Gastroesophageal sphincter (tissue), 4 donors: Measurements from ENCODE around the gene NFAT5. TPM values are rescaled to one million over a fixed set of nuclear protein-coding genes. Genes with fewer than 3 reads are reported as not detected.
"Not testable (repeated sequence)": the region's sequence is repeated elsewhere in the genome, so short reads cannot be mapped to it uniquely, and the experiment has no call there.

Experiments used
- ATAC-seq: fragments of 150-250 bp; one replicate; pipeline ENCODE4 v1.9.1; 2016; ENCODE audit warnings: mild to moderate bottlenecking, moderate library complexity
- H3K27ac ChIP-seq, 4 donors: fragments of 200-600 bp; sonication (generic) in 3 of 4; 1 replicate in 3 of 4; 2 replicates in 1 of 4; pipeline ENCODE4 v1.5.1; 2016 to 2019
- H3K27me3 ChIP-seq: fragments of 200-600 bp; sonication (generic); one replicate; pipeline ENCODE4 v1.5.1; 2019
- H3K36me3 ChIP-seq, 2 donors: fragments of 200-600 bp; sonication (generic); one replicate each; pipeline ENCODE4 v1.5.1; 2019; ENCODE audit warnings: control low read depth in 1 of 2
- H3K4me1 ChIP-seq, 3 donors: fragments of 200-600 bp; sonication (generic); 1 replicate in 2 of 3; 2 replicates in 1 of 3; pipeline ENCODE4 v1.5.1; 2016 to 2019; ENCODE audit warnings: control low read depth in 2 of 3
- H3K4me3 ChIP-seq, 2 donors: fragments of 200-600 bp; sonication (generic); one replicate each; pipeline ENCODE4 v1.5.1; 2019; ENCODE audit warnings: mild to moderate bottlenecking in 1 of 2, moderate library complexity in 1 of 2
- H3K9me3 ChIP-seq, 3 donors: fragments of 200-600 bp; sonication (generic); one replicate each; pipeline ENCODE4 v1.5.1; 2017 to 2019; ENCODE audit warnings: control low read depth in 2 of 3
- EP300 ChIP-seq: sonication (generic); formaldehyde crosslinking; IDR thresholded peaks from one replicate; pipeline ENCODE4 v1.6.1; 2017; ENCODE audit warnings: antibody characterized with exemption, mild to moderate bottlenecking
- POLR2A ChIP-seq, 2 donors: fragments of 450-650 bp; IDR thresholded peaks; one replicate each; pipeline ENCODE4 v1.6.1; 2017; ENCODE audit warnings: antibody characterized with exemption in 2 of 2, mild to moderate bottlenecking in 2 of 2, moderate library complexity in 1 of 2
- POLR2AphosphoS5 ChIP-seq: sonication (generic); formaldehyde crosslinking; IDR thresholded peaks from one replicate; pipeline ENCODE4 v1.6.1; 2017; ENCODE audit warnings: antibody characterized with exemption
- WGBS, 2 donors: methylation state at CpG; one replicate each; pipeline ENCODE4 v1.1.5; 2018; ENCODE audit warnings: low coverage in 1 of 2; 5-methylcytosine and 5-hydroxymethylcytosine counted together
- total RNA-seq, 4 donors: library from RNA; depleted of rRNA; stranded (reverse); fragments of >200 nt; gene quantifications; one replicate each; pipeline ENCODE4 v1.1.0, GENCODE V29; 2016
- TF ChIP-seq, protein P1 (sequence below), 4 experiments: fragments of 200-600 bp in 2 of 4; fragments of 450-650 bp in 2 of 4; sonication (generic) in 1 of 4; IDR thresholded peaks; one replicate each; pipeline ENCODE4 v1.5.1; 2017 to 2019; ENCODE audit warnings: antibody characterized with exemption in 4 of 4, mild to moderate bottlenecking in 2 of 4, moderate library complexity in 2 of 4

The NFAT5 gene
- total RNA-seq, 4 donors from 2014 or later: 43.8 to 79.1 (median 59.5) TPM

DNA sequence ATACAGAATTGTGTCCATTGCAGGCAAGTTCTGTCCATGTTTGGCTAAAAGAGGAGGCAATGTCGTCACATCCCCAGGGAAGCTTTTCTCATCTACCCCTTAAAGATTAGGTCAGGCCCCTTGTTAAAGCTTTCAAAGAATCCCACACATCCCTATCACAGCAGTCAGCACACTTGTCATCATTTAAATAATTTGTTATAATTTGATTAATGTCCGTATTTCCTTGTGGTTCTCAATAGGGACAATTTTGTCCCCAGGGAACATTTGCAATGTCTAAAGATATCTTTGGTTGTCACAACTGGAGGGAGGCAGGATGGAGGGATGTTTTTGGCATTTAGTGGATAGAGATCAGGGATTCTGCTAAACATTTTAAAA is 28.1 kb upstream of the NFAT5 start:
- no peak for ATAC-seq
- no peak overlapping the region for H3K27ac ChIP-seq
- 71 to 73% methylated on average over 1 to 2 of the region's 2 CpGs for WGBS, 2 donors

DNA sequence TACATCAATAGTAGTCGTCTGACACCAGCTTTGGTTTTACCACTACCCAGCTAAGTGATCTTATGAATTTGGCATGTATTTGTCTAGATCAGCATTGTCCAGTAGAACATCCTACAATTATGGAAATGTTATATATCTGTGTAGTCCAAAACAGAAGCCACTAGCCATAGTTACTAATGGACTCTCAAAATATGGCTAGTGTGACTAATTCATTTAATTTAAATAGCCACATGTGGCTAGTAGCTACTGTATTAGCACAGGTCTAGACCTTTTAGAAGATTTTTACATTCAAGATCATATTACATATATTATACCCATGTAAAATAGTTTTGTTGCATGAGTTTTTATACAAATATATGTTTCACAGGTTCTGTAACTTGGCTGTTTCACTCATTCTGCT is 27.0 kb upstream of the NFAT5 start:
- Histone ChIP-seq H3K36me3 (no peaks in the 10 kb centered on the region), H3K4me1 (no peaks in the 10 kb centered on the region), H3K4me3 (no peak overlapping the region), H3K27ac (no peak overlapping the region), H3K27me3 (peaks cover 7% of the 10 kb centered on the region), H3K9me3 (no peaks in the 10 kb centered on the region)
- no peak for TF ChIP-seq POLR2A (IDR thresholded peaks at IDR 0.05)
- TF ChIP-seq, protein P1, sequence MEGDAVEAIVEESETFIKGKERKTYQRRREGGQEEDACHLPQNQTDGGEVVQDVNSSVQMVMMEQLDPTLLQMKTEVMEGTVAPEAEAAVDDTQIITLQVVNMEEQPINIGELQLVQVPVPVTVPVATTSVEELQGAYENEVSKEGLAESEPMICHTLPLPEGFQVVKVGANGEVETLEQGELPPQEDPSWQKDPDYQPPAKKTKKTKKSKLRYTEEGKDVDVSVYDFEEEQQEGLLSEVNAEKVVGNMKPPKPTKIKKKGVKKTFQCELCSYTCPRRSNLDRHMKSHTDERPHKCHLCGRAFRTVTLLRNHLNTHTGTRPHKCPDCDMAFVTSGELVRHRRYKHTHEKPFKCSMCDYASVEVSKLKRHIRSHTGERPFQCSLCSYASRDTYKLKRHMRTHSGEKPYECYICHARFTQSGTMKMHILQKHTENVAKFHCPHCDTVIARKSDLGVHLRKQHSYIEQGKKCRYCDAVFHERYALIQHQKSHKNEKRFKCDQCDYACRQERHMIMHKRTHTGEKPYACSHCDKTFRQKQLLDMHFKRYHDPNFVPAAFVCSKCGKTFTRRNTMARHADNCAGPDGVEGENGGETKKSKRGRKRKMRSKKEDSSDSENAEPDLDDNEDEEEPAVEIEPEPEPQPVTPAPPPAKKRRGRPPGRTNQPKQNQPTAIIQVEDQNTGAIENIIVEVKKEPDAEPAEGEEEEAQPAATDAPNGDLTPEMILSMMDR (IDR thresholded peaks at IDR 0.05): no peak
- TF ChIP-seq POLR2AphosphoS5: no peak
- ATAC-seq: no peak
- 61 to 80% methylated on average over 1 of the region's 1 CpG for WGBS, 2 donors

More for the DNA sequence above, 28.1 kb upstream of the NFAT5 start:
- H3K9me3 ChIP-seq: no peaks in the 10 kb centered on the region
- TF ChIP-seq, protein P1 (IDR thresholded peaks at IDR 0.05): no peak
- TF ChIP-seq EP300 (no peak), POLR2A (IDR thresholded peaks at IDR 0.05) (no peak), POLR2AphosphoS5 (no peak)
- H3K4me1 ChIP-seq: no peaks in the 10 kb centered on the region
- no peak overlapping the region for H3K4me3 ChIP-seq
- H3K27me3 ChIP-seq: no peaks in the 10 kb centered on the region
- no peaks in the 10 kb centered on the region for H3K36me3 ChIP-seq

DNA sequence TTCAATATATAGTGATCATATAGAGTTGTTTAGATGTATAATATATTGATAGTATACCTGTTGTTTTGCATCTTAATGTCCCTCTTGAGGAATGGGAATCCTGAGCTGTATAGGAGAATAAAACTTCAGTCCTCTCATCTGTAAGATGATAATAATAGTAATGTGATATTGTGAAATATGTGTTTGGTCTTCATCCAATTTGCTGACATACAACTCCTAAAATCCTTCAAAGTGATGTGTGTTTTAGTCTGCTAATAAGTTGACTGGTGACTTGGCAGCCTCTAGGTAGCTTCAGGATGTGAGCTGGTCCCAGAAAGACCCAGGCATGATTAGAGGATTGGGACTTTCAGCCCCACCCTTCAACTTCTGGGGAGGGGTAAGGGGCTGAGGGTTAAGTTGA is 22.8 kb upstream of the NFAT5 start:
- no peaks in the 10 kb centered on the region for H3K4me1 ChIP-seq
- no peak overlapping the region for H3K27ac ChIP-seq
- H3K27me3 ChIP-seq: peaks cover 9% of the 10 kb centered on the region
- TF ChIP-seq POLR2A (IDR thresholded peaks at IDR 0.05) (no peak), POLR2AphosphoS5 (no peak), EP300 (no peak)
- TF ChIP-seq, protein P1 (IDR thresholded peaks at IDR 0.05): no peak
- ATAC-seq: no peak
- H3K36me3 ChIP-seq: no peaks in the 10 kb centered on the region
- no peaks in the 10 kb centered on the region for H3K9me3 ChIP-seq
- H3K4me3 ChIP-seq: no peak overlapping the region

DNA sequence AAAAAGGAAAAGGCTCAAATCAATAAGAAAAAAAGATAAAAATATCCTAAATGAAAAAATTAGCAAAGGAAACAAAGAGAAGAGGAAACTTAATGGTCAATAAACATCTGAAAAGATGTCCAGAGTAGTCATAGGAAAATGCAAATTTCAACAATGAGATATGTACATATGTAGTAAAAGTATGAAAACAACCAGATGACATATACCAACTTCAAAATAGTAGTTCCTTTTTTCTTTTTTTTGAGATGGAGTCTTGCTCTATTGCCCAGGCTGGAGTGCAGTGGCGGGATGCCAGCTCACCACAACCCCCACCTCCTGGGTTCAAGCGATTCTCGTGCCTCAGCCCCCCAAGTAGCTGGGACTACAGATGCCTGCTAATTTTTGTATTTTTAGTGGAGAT is 21.7 kb upstream of the NFAT5 start:
- no peaks in the 10 kb centered on the region for H3K36me3 ChIP-seq
- H3K9me3 ChIP-seq: no peaks in the 10 kb centered on the region
- no peak for ATAC-seq
- H3K27ac ChIP-seq: no peak overlapping the region
- H3K4me1 ChIP-seq: no peaks in the 10 kb centered on the region
- no peak overlapping the region for H3K4me3 ChIP-seq
- H3K27me3 ChIP-seq: peaks cover 9% of the 10 kb centered on the region
- TF ChIP-seq, protein P1 (IDR thresholded peaks at IDR 0.05): no peak
- TF ChIP-seq POLR2AphosphoS5 (no peak), EP300 (no peak), POLR2A (IDR thresholded peaks at IDR 0.05) (no peak)
- WGBS, 2 donors: 83 to 90% methylated on average over 2 to 3 of the region's 3 CpGs

DNA sequence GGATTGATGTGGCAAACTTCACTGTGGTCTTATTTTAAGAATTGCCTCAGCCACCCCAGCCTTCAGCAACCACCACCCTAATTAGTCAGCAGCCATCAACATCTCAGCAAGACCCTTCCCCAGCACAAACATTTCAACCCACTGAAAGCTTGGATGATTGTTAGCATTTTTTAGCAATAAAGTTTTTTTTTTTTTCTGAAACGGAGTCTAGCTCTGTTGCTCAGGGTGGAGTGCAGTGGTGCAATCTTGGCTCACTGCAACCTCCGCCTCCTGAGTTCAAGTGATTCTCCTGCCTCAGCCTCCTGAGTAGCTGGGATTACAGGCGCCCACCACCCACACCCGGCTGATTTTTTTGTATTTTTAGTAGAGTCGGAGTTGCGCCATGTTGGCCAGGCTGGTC is 19.1 kb upstream of the NFAT5 start:
- H3K9me3 ChIP-seq, H3K36me3 ChIP-seq, H3K4me1 ChIP-seq, H3K4me3 ChIP-seq, H3K27ac ChIP-seq, ATAC-seq: not testable (repeated sequence)
- H3K27me3 ChIP-seq: peaks cover 29% of the 10 kb centered on the region
- WGBS, 2 donors: 80 to 90% methylated on average over 1 to 2 of the region's 6 CpGs

DNA sequence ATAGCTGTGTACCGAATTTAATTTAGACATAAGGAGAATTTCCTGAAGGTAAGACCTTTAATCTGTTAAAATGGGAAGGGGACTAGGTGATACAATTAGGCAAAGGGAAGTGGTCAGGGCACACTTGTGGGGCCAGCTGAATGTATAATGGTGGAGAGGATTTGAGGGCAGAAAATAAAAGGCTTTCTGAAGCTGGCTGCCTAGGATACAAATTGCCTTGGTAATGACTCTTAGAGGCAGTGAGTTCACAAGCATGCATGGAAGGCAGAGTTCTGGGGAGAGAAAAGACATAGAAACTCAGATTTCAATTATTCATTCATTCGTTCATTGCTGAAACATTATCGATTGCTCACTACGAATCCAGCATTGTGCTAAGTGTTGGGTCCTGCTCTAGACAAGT is 12.4 kb upstream of the NFAT5 start:
- Histone ChIP-seq H3K4me1 (no peaks in the 10 kb centered on the region), H3K27me3 (peaks cover 22% of the 10 kb centered on the region), H3K9me3 (no peaks in the 10 kb centered on the region), H3K36me3 (no peaks in the 10 kb centered on the region), H3K4me3 (no peak overlapping the region), H3K27ac (no peak overlapping the region)
- TF ChIP-seq POLR2A (IDR thresholded peaks at IDR 0.05): no peak
- no peak for TF ChIP-seq POLR2AphosphoS5
- TF ChIP-seq, protein P1 (IDR thresholded peaks at IDR 0.05): no peak
- TF ChIP-seq EP300: no peak
- ATAC-seq: no peak
- WGBS, 2 donors: 73 to 90% methylated on average over 4 of the region's 4 CpGs
